Ramos (cell line): Measurements from ENCODE around the gene RAP1B.

Source experiments
- in situ Hi-C: fragments of 300-500 bp; cut with MboI; formaldehyde crosslinking; loops from one replicate; pipeline ENCODE4 v1.14.3; 2022; ENCODE audit warnings: low sequenced_read_pairs; ENCODE audit not compliant: unreplicated experiment

Gene RAP1B

DNA sequence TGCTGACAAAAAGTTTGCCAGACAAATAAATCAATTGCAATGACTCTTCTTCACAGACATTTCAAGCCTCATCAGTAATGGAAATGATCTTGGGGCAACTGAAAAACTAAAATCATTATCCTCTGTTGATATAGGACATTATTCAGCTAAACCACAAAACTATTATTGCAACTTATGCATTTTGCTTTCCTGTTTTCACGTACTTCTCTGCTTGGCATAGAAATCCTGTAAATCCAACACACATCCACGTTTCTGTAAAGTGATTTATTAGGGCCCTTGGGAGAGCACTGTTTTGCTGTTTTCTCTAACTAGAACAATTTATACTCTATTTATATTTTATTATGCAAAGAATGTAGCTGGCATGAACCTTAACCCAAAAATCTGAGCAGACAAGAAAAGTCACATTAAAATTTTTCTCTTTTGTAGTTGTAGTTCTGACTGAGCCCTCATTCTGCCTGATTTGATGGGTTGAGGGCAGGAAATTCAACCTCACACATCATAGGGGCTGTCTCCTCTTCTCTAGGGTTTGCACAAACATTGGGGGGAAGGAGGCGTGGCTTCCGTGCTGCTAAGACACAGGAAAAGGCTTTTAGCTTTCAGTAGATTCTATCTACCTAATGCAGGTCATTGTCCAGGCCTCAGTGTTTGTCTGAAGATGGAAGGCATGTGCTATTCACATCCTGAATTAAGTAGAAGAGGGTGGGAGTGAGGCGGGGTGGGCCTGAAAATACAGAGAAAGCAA lies 64.6 kb downstream of the RAP1B start:
- in situ Hi-C loops: loop anchor here (25.0 kb wide), 1 partner anchor 313 kb away; no protein-coding TSS in a partner anchor

DNA sequence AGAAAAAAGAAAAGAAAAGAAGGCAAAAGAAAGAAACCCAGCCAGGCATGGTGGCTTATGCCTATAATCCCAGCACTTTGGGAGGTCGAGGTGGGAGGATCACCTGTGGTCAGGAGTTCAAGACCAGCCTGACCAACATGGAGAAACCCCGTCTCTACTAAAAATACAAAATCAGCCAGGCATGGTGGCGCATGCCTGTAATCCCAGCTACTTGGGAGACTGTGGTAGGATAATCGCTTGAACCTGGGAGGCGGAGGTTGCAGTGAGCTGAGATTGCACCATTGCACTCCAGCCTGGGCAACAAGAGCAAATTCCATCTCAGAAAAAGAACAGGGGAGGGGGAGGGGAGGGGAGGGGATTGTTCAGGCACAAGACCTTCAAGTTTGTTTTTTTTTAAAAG lies 66.2 kb downstream of the RAP1B start:
- in situ Hi-C loops: loop anchor here (25.0 kb wide), 1 partner anchor 315 kb away; no protein-coding TSS in a partner anchor

GRCh38 chr12:68686262-68686594 lies 75.5 kb downstream of the RAP1B start:
- in situ Hi-C loops: loop anchor here (25.0 kb wide), 1 partner anchor 324 kb away; no protein-coding TSS in a partner anchor

- in situ Hi-C loops: loop anchor here (25.0 kb wide), 1 partner anchor 325 kb away; no protein-coding TSS in a partner anchor
Measured at GRCh38 chr12:68686595-68687521, 76.2 kb downstream of the RAP1B start, which contains the start of gene NUP107. Gene NUP107 (plus strand): TSS chr12:68686978. CDS start chr12:68687066, 88 bp downstream.

GRCh38 chr12:68695454-68695853 lies 84.8 kb downstream of the RAP1B start:
- in situ Hi-C loops: loop anchor here (25.0 kb wide), 1 partner anchor 333 kb away; no protein-coding TSS in a partner anchor

GRCh38 chr12:68699486-68699885 lies 88.8 kb downstream of the RAP1B start:
- in situ Hi-C loops: loop anchor here (25.0 kb wide), 1 partner anchor 337 kb away; no protein-coding TSS in a partner anchor
